ENCODE data around the gene GPATCH2.
"Not testable (repeated sequence)": the region's sequence is repeated elsewhere in the genome, so short reads cannot be mapped to it uniquely, and the experiment has no call there.

Gene GPATCH2

GRCh38 chr1:217433664-217434063 is 197.2 kb downstream of the GPATCH2 start:
- DNase-seq: no peak

GRCh38 chr1:217432339-217432738 is 198.6 kb downstream of the GPATCH2 start:
- no peak for DNase-seq

DNA sequence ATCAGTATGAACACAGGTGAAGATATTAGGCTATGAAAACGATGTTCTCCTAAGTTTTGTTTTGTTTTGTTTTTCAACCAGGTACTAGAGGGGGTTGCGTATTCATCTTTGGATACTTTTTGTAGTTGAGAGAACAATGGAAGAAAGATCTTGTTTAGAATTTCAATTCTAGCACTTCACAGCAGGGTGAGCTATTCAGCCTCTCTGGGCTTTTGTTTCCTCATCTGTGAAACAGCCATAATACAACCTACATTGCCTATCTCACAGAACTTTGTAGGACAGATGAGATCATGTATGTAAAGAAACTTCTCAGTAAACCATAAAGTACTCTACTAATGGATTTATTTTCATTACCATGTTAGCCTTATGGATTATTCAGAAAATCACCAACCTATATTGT is 199.5 kb downstream of the GPATCH2 start:
- DNase-seq: no peak

DNA sequence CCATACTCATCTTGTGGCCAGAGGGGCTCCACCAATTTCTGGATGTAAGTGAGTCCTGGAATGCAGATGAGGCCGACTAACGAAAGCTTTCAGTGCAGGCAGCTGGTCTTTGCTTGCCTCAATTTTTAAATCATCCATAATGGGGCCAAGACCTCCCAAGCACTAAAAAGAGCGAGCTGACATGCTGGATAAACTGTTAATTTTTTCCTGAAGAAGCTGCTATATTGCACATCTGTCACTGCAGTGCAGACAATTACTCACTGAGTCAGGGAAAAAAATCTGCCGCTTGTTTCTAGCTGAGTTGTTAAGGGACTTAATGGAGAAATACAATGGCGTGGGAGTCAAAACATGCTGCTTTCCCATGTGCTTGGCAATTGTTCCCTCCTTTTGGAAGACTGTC is 205.5 kb downstream of the GPATCH2 start:
- DNase-seq: no peak

- DNase-seq: no peak
Observed at GRCh38 chr1:217419194-217419551, 211.7 kb downstream of the GPATCH2 start.

GRCh38 chr1:217418269-217419193 is 212.4 kb downstream of the GPATCH2 start:
- no peak for DNase-seq

DNA sequence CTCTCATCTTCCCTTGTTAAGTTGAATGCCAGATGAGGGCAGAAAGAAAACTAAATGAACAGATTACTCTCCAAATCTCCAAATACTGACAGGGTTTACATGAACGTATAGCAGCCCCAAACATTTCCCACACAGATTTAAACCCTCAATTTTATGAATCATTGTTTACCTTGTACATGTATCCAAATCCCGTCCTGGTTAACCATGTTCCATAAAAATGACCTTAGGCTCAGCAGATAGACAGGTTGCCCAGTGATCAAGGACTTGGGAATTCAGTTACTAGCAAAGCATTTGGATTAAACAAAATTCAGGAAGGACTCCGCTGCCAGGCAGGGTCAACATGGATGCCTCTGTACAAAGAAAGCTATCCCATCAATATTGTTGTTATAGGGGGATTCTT is 213.5 kb downstream of the GPATCH2 start:
- DNase-seq: no peak

- no peak for DNase-seq
Observed at GRCh38 chr1:217407534-217408001, 223.3 kb downstream of the GPATCH2 start.

GRCh38 chr1:217403026-217403720 is 227.7 kb downstream of the GPATCH2 start:
- DNase-seq: no peak

GRCh38 chr1:217402301-217402700 is 228.6 kb downstream of the GPATCH2 start:
- no peak for DNase-seq

DNA sequence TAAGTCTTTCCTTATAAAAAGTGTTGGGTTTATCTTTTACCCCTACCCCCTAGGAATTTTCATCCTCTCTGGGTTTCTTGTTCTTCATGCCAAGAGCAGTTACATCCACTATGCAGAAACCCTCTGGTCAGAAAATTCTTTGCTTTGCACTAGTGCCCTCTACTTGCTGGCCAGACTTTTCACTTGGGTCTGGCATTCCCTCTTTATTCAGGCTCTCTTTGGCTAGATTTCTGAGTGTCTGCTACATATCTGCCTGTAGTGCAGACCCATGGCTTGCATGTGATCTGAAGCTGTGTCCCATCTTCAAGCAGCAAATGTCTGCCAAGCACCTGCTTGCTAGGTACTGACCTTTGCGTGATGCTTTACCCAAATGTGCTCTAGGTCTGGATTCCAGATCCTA is 237.0 kb downstream of the GPATCH2 start:
- no peak for DNase-seq

- no peak for DNase-seq
Observed at GRCh38 chr1:217392441-217392840, 238.4 kb downstream of the GPATCH2 start.

- no peak for DNase-seq
Observed at GRCh38 chr1:217389895-217390294, 241.0 kb downstream of the GPATCH2 start.

DNA sequence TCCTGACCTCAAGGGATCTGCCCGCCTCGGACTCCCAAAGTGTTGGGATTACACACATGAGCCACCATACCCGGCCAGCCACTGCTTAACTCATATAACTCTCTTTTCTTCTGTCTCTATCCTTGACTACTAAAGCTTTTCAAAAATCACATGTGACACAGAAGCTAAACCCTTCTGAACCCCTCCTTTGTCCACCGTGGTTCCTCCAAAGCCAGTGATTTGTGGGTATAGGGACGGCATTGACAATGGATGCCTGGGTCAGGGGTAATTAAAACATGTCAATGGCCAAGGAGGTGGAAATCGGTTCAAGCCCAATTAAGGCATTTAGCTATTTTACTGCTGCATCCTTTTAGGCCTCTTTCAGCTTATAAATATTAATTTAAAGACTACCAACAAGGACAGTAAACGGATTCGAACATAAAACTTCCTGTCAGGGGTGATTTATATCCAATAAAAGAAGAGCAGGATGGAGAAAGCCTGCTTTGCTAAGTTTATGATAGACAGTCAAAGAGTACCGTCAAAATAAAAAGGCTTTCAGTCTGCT is 242.3 kb downstream of the GPATCH2 start:
- DNase-seq: no peak

GRCh38 chr1:217381773-217382172 is 249.1 kb downstream of the GPATCH2 start:
- not testable (repeated sequence) for DNase-seq

- not testable (repeated sequence) for DNase-seq
Observed at GRCh38 chr1:217379804-217380203, 251.1 kb downstream of the GPATCH2 start.

DNA sequence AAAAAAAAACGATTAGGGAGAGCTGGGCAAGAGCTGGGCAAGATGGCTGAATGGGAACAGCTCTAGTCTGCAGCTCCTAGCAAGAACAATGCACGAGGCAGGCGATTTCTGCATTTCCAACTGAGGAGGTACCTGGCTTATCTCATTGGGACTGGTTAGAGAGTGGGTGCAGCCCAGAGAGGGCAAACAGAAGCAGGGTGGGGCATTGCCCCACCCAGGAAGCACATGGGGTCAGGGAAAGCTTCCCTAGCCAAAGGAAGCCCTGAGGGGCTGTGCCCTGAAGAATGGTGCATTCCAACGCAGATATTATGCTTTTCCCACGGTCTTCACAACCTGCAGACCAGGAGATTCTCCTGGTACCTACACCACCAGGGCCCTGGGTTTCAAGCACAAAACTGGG is 251.6 kb downstream of the GPATCH2 start:
- no peak for DNase-seq
